T-helper 9 cell (primary cell): Measurements from ENCODE around the gene TMEM181.
A peak's percentile ranks its signal among the peaks of the same experiment; 100 is the strongest.
"Not testable (repeated sequence)": the region's sequence is repeated elsewhere in the genome, so short reads cannot be mapped to it uniquely, and the experiment has no call there.

ENCODE experiments used
- DNase-seq: peaks from one replicate; pipeline ENCODE4 v3.0.0-alpha.2; 2020

The TMEM181 gene

DNA sequence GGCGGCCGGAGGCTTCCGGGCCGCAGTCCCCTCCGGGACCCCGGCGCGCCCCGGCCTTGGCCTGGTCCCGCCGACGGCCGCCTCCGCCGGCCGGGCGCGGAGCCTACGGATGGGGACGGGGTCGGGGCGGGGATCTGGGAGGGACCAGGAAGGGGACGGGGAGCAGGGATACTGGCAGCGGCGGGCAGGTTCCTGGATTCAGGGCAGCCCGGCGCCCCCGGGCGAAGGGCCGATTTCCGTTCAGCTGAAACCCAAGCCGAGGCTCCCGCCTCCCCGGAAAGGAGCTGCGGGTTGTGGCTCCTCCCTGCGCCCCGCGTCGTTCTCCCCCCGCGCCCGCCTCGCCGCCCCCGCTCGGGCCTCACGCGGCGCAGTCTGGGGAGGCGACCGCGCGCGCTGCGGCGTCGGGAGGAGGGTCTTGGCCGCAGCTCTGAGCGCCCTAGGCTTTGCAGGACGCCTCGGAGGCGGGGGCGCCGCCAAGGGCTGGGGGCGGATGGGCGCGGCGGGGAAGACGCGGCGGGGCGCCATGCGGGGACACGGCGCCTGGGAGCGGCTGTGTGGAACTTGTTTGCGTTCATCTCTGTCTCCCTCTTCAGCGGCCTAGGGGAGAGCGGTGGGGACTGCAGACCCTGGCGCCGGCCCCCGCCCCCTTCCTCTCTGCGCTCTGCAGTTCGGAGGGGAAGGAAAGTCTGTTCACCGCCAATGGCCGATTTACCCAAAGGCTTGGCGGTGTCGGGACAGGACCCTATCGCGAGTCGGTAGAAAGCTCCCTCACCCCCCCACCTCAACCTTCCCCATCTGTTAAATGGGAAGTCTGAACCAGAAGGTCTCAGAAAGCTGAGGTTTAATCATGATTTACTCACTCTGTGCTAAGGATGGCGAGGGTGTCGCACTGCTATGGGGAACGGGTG, 22.7 kb upstream of the TMEM181 start:
- peak; percentile 21 for DNase-seq

DNA sequence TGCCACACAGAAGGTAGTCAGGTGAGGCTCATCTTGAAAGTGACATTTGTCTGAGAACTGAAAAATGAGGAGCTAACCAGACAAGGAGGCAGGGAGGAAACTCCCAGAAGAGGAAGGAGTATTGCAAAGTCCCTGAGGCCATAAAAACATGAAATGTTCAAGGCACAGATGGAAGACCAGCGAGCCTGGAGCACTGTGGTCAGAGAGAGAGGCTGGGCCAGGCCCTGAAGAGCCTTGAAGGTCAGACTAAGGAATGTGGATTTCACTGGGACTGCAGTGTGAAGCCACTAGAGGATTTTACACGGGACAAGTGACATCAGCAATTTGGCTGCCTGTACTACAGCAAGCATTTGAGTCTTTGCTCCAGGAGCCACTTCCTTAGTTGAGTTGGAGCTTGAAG, 21.1 kb upstream of the TMEM181 start:
- no peak for DNase-seq

DNA sequence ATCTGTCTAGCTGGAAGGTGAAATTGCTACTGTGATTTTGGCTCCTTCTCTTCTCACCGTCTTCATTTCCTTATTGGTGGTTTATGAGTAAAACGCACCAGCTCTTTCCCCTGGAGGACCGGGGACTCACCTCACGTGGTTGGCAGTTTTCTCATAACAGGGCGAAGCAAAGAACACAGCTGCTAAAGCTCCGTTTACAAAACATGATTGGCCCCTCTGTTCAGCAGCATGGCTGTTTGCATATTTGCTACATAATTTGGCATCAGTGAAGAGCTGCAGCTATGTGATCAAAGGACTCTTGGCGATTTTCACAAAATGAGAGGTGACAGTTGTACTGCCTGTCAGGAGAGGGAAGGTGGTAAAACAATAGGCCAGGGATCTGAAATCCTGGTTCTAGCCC, 20.5 kb upstream of the TMEM181 start:
- DNase-seq, result no peak

DNA sequence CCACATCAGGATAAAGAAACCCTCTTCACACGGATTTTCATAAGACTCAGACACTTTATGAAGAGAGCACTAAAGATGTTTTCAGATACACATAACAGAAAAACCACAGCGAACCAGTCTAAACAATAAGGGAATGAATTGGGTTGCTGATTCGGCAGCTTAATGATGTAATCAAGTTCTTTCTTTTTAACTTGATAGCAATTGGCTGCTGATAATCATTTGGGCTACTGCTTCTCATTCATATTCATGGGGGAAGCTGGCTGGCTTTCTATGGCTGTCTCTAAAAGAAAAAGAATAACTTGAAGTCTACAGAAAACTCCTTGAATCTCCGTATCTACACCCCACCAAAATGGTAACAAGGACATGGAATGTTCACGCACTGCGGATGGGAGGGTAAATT, 20.0 kb upstream of the TMEM181 start:
- no peak for DNase-seq

DNA sequence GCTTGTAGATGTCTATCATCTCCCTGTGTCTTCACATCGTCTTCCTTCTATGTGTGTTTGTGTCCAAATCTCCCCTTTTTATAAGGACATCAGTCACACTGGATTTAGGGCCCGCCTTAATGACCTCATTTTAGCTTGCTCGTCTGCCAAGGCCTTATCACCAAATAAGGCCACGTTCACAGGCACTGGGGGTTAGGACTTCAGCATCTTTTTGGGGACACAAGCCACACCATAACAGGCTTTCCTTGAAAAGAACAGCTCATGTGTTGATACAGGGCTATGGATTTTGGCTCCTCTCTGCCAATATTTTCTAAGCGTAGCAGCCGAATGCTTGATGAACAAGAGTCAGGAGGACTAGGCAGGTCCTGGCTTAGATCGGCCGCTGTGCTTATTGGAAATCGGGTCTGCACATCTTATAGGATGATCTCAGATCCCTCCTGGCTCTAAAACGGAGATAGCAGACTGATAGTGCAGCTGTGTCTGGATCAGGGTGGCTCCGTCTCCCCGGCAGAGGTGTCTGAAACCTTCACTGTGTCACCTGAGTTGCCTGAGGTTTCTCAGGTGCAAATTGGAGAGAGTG, 16.2 kb upstream of the TMEM181 start:
- no peak for DNase-seq

DNA sequence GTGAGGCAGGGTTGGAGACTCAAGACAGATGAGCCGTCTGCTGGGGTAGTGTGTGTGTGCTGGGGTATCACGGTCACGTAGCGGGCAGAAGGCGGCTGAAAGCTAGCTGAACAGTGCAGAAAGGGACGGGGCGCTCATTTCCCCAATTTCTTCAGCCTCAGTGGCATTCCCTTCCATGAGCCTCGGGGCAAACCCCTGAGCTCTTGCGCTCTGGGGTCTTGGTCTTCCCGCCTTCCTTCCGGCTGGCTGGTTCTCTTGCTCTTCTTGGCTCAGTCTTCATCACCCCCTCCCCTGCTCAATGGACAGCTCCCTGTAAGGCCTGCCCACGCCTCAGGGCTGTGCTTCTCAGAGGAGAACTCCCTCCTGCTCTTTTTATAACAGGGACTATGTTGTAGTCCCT, 15.5 kb upstream of the TMEM181 start:
- no peak for DNase-seq

DNA sequence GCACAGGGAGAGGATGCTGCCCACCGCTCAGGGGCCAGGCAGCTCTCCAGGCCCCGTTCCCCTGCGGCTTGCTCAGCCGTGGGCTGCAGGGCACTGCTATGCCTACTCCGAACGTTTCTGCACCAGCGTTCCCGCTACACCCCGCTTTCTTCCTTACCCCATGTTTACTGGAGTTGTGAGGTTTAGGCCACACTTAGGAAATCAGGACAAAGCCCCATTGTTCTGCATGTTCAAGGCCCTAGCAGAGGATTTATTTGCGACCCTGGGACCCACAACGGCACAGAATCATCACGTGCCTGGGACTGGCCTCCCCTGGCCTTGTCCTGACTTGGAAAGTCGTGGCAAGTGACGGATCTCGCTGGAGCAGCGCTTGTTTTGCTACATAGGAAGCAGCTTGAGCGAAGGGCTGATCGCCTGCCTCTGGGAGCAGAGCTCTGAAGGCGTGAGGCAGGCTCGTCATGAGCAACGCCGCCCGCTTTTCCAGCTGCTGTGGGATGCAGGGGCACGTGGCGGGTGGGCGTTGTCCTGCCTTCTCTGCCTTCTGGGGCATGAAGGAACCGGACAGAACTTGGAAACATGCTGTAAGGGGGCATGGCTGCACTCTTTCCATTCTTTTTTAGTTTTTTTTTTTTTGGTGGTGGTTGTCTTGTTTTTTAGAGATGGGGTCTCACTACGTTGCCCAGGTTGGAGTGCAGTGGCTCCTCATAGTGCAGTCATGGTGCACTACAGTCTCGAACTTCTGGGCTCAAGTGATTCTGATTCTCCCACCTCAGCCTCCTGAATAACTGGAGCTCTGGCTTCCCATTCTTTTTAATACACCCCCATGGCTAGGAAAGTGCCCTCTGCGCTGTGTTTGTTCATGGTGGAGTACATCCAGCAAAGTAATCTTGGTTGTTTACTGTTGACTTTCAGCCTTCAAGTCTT, 14.6 kb upstream of the TMEM181 start:
- DNase-seq, result no peak

DNA sequence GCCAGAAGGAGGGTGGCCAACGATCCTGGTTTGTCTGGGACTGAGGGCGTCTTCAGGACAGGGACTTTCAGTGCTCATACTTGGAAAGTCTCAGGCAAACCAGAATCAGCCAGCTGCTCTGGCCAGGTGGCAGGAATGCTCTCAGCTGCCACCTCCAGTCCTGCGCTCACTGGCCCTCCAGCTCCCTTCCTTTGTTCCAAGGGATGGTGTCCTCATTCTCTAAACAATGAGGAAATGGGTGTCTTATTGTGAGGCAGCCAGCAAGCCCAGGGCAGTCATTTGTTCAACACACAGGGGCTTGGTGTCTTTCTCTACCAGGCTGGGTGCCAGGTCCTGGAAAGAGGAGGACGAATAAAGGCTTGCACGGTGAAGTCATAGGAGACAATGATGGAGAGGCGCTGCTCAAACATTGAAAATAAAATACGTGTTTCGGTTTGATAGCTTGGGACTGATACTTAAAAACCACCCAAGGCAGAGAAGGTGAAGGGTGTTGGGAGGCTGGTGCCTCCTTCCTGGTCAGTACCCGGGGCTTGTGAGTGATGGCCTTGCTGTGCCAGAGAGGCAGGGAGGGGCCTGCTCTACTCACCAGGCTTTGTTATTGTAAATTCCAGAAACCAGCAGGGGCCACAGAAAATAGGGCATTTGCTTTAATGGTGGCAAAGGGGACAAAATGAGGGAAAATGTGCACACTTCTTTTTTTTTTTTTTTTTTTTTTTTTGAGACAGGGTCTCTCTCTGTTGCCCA, 11.3 kb upstream of the TMEM181 start:
- DNase-seq, result no peak

DNA sequence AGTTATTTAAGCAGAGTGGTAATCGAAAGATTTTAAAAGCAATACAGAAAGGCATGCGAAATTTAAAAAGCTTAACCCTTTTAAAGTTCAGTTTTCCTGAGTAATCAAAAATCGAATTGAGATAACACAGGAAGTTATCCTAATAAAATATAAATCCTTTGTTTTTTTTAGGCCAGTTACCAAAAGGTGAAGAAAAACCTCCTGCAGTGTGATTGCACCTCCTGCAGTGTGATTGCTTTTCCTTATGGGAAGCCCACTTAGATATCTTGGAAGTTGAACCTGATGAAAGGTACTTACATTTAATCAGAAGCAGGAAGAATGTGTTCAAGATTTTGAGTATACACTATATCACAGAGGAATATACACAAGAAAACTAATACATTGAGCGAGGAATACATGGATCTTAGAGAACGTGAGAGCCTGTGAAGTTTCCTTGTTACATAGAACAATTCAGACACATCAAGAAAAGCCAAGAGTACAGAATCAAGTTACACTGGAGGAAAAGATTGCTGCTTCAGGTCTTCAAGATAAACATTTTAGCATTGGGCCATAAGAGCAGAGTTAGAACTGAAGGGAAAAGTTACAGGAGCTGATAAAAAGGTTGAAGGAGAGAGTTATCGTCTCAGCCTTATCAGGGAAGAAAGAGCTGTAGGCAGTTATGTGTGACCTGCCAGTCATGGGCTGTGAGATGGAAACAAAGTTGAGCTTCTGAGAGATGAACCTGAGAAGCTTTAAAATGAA, 7.7 kb upstream of the TMEM181 start:
- DNase-seq, result no peak

DNA sequence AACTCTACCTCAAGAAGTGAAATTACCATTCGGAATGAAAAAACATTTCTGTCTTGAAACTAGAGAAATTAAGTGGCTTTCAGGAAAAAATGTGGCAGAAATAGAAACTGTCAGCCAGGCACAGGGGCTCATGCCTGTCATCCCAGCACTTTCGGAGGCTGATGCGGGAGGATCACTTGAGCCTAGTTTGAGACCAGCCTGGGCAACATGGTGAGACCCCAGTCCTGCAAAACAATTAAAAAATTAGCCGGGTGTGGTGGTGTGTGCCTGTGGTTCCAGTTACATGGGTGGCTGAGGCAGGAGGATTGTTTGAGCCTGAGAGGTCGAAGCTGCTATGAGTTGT, 7.1 kb upstream of the TMEM181 start:
- DNase-seq, result no peak

DNA sequence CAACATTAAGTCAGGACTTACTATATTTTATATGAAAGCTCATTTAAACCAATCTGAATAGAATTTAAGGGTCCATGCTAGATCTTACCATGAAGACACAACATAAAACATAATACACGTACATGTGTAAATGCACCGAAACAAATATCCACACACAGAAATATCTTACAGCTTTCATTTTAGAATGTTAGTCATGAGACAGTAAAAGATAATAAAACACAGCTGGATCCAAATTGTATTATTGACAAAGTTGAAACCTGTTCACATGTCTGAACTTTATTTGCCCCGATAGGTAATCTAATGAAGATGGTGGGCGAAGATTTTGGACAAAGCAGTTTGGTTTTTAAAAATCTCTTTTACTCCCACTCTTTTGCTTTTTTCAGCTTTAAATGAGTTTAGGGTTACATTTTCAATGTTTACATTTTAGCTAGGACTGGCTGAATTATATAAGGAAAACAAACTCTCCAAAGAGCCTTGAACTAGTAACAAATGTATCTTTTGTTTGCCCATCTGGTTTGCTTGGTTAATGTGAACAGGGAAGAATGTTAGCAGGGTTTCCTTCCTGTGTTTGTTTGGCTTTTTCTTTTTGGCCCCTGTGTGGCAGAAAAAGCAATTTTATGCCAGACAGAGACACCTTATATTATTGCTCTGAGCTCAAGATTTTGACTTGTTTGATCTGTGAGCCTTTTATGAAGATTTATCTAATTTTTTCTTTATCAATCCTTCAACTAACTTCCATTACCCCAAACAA, 5.1 kb upstream of the TMEM181 start:
- DNase-seq, result no peak

DNA sequence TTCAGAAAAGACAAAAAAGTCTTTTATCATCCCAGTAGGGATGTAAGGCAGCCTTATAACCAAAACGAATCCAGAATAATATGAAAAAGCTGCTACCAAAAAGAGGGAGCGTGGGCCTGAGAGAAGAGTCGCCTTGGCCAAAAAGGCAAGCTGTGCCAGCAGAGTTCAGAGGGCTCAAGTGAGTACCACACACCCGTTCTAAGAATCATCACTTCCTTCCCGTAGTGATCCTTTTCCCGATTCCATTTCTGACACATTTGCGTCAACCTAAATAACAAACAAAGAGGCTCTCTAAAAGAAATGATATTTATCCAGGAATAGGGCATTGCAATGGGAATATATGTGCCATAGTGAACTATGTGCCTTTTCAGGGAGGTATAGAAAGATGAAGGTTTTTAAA, 3.8 kb upstream of the TMEM181 start:
- no peak for DNase-seq

DNA sequence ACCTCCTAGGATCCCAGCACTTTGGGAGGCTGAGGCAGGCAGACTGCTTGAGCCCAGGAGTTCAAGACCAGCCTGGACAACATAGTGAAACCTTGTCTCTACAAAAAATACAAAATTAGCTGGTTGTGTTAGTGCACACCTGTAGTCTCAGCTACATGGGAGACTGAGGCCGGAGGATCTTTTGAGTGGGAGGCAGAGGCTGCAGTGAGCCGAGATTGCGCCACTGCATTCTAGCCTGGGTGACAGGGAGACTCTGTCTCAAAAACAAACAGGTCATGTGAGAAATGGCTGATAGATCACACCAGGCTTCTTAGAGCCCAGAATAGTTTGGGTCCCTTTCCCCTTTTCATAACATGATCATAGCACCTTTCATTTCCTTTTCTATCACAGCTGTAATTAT, 2.8 kb upstream of the TMEM181 start:
- not testable (repeated sequence) for DNase-seq

DNA sequence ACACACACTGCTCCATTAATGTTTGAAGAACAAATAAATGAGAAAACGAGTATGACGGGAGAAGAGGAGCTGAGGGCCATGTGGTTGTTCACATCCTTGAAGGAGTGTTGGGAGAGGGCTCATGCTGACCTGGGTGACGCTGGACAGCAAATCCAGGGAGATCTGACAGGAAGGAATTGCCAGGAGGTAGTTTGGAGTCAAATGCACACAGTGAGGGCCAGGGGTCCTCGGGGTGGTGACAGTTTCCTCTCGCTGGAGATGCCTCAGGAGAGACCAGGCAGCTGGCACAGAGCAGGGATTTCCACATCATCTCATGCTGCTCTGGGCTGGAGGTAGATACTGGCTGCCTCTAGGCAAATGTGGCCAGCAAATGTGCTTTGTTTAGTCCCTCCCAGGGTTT, 2.0 kb upstream of the TMEM181 start:
- DNase-seq, result no peak

DNA sequence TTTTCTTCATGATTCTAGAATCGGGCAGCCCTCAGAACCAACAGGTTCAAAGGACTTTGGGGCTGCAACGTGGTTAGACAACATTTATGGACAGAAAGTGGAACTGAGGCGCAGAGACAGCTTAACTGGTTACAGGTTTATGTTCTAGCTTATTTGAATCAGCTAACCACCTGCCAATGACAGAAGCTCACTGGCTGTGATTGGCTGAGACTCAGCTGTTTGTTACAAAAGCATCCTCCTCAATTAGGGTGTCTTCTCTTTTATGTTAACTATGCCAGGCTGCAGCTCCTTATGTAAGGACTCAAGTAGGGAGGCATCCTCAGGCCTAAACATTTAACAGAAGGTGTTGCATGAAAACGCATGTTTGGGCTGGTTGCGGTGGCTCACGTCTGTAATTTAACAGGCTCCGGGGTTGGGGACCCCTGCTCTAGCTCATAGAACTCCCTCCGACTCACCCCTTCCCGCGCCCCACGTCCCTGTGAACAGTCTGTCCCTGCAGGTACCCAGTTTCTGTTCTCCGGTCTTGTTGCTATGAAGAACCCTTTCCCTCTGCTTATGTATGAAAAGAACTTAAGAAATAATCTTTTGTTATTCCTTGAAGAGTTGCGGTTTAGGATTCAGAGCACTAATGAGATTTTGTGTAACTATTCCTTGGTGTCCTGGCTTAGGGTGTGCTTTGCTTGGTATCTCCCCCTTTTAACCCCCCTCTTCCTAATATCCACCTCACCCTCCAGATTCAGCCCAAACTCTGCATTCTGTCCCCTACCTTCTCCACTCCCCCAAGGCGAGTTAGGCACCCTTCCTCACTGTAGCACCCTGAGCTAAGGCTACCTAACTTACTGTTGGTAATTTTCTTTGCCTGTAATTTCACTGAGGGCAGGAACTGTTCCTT, 1.2 kb upstream of the TMEM181 start:
- DNase-seq, result no peak

DNA sequence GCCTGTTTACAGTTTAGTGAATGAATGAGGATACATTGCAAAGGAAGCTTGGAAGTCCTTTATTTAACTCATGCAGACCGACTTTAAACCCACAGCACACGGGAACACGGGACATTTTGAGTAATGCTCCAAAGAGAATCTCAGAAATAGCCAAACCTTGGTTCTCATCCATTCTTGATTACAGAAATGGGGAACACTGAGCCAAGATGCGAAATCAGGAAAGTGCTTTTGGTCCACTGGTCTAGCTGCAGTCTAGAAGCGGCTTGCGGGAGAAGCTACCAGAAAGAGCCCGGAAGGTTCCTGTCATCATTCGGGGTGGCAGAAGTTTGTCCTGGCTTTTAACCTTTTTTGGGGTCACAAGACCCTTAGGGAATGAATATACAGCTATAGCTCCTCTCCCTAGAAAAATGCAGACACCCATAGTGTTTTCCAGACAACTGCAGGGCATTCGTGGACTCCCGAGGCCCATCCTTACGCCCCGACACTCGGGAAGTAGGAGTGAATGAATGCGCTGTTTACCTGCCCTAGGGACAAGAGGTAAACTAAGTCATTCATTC, 475 bp upstream of the TMEM181 start:
- no peak for DNase-seq

DNA sequence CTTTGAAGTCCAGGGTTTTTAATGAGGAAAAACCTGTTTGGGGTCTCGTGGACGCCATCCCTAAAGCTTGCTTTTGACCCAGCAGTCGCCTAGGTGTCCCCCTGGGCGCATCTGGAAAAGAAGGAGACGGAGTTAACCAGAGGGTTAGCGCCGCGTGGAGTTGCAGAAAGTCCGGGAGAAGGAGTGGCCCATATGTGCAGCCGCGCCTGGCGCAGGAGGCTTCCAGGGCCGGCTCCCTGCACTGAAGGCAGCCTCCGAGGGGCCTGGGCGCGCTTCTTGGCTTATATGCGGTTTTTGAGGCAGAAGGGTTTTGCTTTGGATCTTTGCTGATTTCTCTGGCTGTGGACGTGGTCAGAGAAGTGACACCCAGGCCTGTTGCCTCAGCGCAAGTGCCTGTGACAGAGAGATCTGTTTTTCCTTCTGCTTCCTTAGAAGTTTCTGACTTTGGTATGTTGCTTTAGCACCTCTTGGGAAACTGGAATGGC, 987 bp downstream of the TMEM181 start:
- DNase-seq, result no peak

DNA sequence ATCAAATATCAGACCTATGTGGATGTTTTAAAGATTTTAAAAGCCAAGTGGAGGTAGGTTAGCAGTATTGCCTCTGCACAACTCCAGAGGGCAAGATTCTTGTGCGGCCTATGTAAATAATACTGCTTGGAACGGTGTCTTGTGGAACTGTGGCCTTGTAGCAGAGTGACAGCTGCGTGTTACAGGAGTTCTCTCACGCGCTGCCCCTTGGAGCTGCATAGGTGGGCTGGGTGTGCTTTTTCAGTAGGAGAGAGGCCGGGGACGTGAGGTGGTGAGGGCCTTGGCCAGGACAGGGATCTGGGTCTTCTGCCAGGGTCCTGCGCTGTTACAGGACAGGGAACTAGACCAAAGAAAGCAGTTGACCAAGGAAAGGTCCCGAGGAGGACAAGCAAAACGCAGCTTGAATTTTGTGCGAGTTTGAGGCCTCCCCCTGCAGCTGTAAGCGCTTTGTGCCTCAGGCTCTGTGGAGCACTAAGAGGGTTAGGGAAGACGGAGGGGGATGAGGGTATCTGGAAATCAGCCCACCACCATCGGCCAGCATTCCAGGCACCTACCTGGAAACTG, 1.5 kb downstream of the TMEM181 start:
- DNase-seq, result no peak

DNA sequence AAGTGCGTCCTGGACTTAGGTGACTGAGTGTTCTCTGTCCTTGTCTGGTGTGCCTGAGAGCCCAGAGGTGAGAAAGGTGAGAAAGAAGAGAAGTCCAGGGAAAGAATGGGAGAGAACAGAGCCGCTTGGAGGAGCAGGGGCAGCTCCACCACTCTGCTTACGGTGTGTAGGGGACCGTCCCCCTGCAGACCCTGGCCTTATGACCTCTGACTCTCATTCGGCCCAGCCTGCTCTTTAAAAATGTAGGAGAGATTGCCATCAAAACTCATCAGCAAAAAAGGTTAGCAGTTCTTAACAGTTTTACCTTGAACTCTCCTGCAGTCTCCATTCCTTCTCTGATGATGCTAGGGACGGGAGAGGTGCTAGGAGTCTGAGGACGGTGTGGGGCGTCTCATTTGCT, 2.0 kb downstream of the TMEM181 start:
- DNase-seq, result no peak
